Measurements from ENCODE around the gene ENPP3. TPM values are rescaled to one million over a fixed set of nuclear protein-coding genes. Genes with fewer than 3 reads are reported as not detected.

Gene ENPP3
- total RNA-seq, 1 donor from 2014 or later, result 0.09 TPM

DNA sequence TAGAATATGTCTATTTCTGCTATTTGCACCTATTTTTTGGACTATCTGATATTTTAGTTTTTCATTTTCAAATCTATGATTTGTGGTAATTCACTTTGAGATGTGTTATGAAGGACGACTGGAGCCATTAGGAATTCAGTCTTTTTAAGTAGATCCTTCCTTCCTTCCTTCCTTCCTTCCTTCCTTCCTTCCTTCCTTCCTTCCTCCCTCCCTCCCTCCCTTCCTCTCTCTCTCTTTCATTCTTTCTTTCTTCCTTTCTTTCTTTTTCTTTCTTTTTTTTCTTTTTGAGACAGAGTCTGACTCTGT, 124.6 kb downstream of the ENPP3 start:
- Histone ChIP-seq H2AFZ (replicated peaks) (no peak overlapping the region), H3F3A (ENCODE audit: low read depth) (no peaks in the 10 kb centered on the region), H3K9ac (no peak overlapping the region), H3K36me3 (no peaks in the 10 kb centered on the region), H3K27me3 (no peaks in the 10 kb centered on the region), H3K27ac (no peak overlapping the region), H3K79me2 (ENCODE audit: low read depth) (no peaks in the 10 kb centered on the region), H3K4me3 (no peak overlapping the region), H3K4me1 (no peaks in the 10 kb centered on the region), H4K20me1 (ENCODE audit: low read depth) (no peaks in the 10 kb centered on the region), H3K9me3 (ENCODE audit: low read depth) (no peaks in the 10 kb centered on the region), H3K4me2 (no peak overlapping the region)
- Mint-ChIP-seq H3K27me3 (ENCODE audit: insufficient read depth, low read depth) (no peaks in the 10 kb centered on the region), H3K4me3 (no peak overlapping the region), H3K9me3 (no peaks in the 10 kb centered on the region), H3K36me3 (no peaks in the 10 kb centered on the region), H3K4me1 (no peaks in the 10 kb centered on the region), H3K27ac (no peak overlapping the region)
- TF ChIP-seq EZH2phosphoT487 (IDR thresholded peaks at IDR 0.05), result no peak
- TF ChIP-seq, protein P1, sequence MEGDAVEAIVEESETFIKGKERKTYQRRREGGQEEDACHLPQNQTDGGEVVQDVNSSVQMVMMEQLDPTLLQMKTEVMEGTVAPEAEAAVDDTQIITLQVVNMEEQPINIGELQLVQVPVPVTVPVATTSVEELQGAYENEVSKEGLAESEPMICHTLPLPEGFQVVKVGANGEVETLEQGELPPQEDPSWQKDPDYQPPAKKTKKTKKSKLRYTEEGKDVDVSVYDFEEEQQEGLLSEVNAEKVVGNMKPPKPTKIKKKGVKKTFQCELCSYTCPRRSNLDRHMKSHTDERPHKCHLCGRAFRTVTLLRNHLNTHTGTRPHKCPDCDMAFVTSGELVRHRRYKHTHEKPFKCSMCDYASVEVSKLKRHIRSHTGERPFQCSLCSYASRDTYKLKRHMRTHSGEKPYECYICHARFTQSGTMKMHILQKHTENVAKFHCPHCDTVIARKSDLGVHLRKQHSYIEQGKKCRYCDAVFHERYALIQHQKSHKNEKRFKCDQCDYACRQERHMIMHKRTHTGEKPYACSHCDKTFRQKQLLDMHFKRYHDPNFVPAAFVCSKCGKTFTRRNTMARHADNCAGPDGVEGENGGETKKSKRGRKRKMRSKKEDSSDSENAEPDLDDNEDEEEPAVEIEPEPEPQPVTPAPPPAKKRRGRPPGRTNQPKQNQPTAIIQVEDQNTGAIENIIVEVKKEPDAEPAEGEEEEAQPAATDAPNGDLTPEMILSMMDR (IDR thresholded peaks at IDR 0.05), result no peak
- TF ChIP-seq EZH2 (IDR thresholded peaks at IDR 0.05), result no peak
- DNase-seq (ENCODE audit: low spot score), result no peak

DNA sequence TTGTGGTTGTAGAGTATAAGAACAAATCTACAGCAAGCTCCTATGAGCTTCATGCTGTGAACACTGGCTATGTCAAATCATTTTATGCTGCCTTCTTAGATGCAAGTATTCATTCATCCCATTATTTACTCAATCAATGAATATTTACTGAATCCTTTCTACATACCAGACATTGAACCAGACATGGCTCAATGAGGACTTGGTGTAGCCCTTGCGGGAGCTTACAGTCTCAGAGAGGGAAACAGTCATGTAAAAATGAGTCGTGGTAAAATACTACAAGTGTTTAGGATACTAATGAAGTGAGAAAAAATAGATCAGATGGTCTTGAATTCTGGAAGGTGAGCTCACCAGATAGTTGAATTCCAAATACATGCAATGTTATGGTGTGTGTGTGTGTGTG, 125.9 kb downstream of the ENPP3 start:
- H3K4me1 ChIP-seq, result no peaks in the 10 kb centered on the region
- no peaks in the 10 kb centered on the region for H3K36me3 ChIP-seq
- H3K9ac ChIP-seq, result no peak overlapping the region
- H3K4me3 ChIP-seq, result no peak overlapping the region
- H3K9me3 Mint-ChIP-seq, result no peaks in the 10 kb centered on the region
- no peak overlapping the region for H2AFZ ChIP-seq (replicated peaks)
- H3K4me2 ChIP-seq, result no peak overlapping the region
- H4K20me1 ChIP-seq (ENCODE audit: low read depth), result no peaks in the 10 kb centered on the region
- no peak overlapping the region for H3K27ac ChIP-seq
- no peaks in the 10 kb centered on the region for H3K4me1 Mint-ChIP-seq
- no peaks in the 10 kb centered on the region for H3F3A ChIP-seq (ENCODE audit: low read depth)
- H3K36me3 Mint-ChIP-seq, result no peaks in the 10 kb centered on the region
- no peak for DNase-seq (ENCODE audit: low spot score)
- H3K79me2 ChIP-seq (ENCODE audit: low read depth), result no peaks in the 10 kb centered on the region
- no peaks in the 10 kb centered on the region for H3K27me3 Mint-ChIP-seq (ENCODE audit: insufficient read depth, low read depth)
- no peaks in the 10 kb centered on the region for H3K9me3 ChIP-seq (ENCODE audit: low read depth)
- no peak overlapping the region for H3K27ac Mint-ChIP-seq
- TF ChIP-seq EZH2phosphoT487 (IDR thresholded peaks at IDR 0.05) (no peak), EZH2 (IDR thresholded peaks at IDR 0.05) (no peak)
- TF ChIP-seq, protein P1 (IDR thresholded peaks at IDR 0.05), result no peak
- H3K4me3 Mint-ChIP-seq, result no peak overlapping the region
- no peaks in the 10 kb centered on the region for H3K27me3 ChIP-seq

DNA sequence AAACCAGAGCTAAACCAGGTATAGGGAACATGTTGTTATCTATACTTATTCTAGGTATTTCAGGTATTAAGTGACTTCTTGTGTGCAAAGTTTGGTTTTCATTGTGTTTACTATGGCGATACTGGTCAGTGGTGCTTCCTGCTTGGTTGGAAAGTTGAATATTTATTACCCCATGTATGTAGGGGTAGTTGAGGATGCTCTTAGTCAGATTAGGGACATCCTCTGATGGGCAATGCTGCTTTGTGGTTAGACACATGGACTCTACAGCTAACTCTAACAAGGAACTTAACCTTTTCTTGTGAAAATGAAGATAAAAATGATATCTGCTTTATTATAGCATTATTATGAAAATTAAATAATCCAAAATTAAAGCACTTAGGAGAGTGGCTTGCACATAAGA, 126.6 kb downstream of the ENPP3 start:
- H3K27ac Mint-ChIP-seq, result no peak overlapping the region
- no peaks in the 10 kb centered on the region for H3F3A ChIP-seq (ENCODE audit: low read depth)
- no peaks in the 10 kb centered on the region for H4K20me1 ChIP-seq (ENCODE audit: low read depth)
- no peaks in the 10 kb centered on the region for H3K4me1 Mint-ChIP-seq
- no peaks in the 10 kb centered on the region for H3K9me3 Mint-ChIP-seq
- H3K4me3 ChIP-seq, result no peak overlapping the region
- H3K27ac ChIP-seq, result no peak overlapping the region
- no peaks in the 10 kb centered on the region for H3K27me3 Mint-ChIP-seq (ENCODE audit: insufficient read depth, low read depth)
- H3K36me3 Mint-ChIP-seq, result no peaks in the 10 kb centered on the region
- TF ChIP-seq EZH2 (IDR thresholded peaks at IDR 0.05) (no peak), EZH2phosphoT487 (IDR thresholded peaks at IDR 0.05) (no peak)
- TF ChIP-seq, protein P1 (IDR thresholded peaks at IDR 0.05), result no peak
- no peak overlapping the region for H3K4me2 ChIP-seq
- no peaks in the 10 kb centered on the region for H3K27me3 ChIP-seq
- no peak for DNase-seq (ENCODE audit: low spot score)
- no peaks in the 10 kb centered on the region for H3K79me2 ChIP-seq (ENCODE audit: low read depth)
- no peaks in the 10 kb centered on the region for H3K36me3 ChIP-seq
- H2AFZ ChIP-seq (replicated peaks), result no peak overlapping the region
- H3K9ac ChIP-seq, result no peak overlapping the region
- no peak overlapping the region for H3K4me3 Mint-ChIP-seq
- no peaks in the 10 kb centered on the region for H3K9me3 ChIP-seq (ENCODE audit: low read depth)
- no peaks in the 10 kb centered on the region for H3K4me1 ChIP-seq

DNA sequence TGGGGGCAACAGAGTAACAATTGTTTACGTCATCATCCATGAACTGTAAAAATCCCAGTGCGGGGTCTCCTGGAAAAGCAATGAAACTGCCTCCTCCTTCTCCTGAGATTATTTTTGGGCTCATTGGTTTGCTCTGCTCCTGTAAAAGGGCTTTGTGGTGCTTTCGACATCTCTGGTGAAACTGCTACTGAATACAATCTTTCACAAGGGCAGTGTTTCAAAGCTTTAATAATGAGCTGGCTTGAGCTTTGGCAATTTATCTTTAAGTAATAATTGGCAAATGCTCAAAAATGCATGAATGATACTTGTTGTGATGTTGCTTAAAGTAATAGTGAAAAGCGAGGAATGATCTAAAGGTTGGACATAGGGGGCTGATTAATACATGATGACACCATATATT, 127.2 kb downstream of the ENPP3 start:
- Mint-ChIP-seq H3K36me3 (no peaks in the 10 kb centered on the region), H3K27me3 (ENCODE audit: insufficient read depth, low read depth) (no peaks in the 10 kb centered on the region), H3K27ac (no peak overlapping the region), H3K9me3 (no peaks in the 10 kb centered on the region), H3K4me3 (no peak overlapping the region), H3K4me1 (no peaks in the 10 kb centered on the region)
- Histone ChIP-seq H3K9me3 (ENCODE audit: low read depth) (no peaks in the 10 kb centered on the region), H3K4me1 (no peaks in the 10 kb centered on the region), H3K9ac (no peak overlapping the region), H3K27ac (no peak overlapping the region), H3K36me3 (no peaks in the 10 kb centered on the region), H4K20me1 (ENCODE audit: low read depth) (no peaks in the 10 kb centered on the region), H2AFZ (replicated peaks) (no peak overlapping the region), H3K4me3 (no peak overlapping the region), H3K79me2 (ENCODE audit: low read depth) (no peaks in the 10 kb centered on the region), H3K27me3 (no peaks in the 10 kb centered on the region), H3F3A (ENCODE audit: low read depth) (no peaks in the 10 kb centered on the region), H3K4me2 (no peak overlapping the region)
- DNase-seq (ENCODE audit: low spot score), result no peak
- TF ChIP-seq EZH2 (IDR thresholded peaks at IDR 0.05), result no peak
- TF ChIP-seq EZH2phosphoT487 (IDR thresholded peaks at IDR 0.05), result no peak
- TF ChIP-seq, protein P1 (IDR thresholded peaks at IDR 0.05), result no peak

Measured in neural progenitor cell (in vitro differentiated cells).